Mucosa of gallbladder (tissue), 1 donor: ENCODE results near the gene GPR162. TPM values are rescaled to one million over a fixed set of nuclear protein-coding genes. Genes with fewer than 3 reads are reported as not detected.

Source experiments
- DNase-seq: peaks from one replicate; pipeline ENCODE4 v3.0.0-alpha.2; 2020; ENCODE audit warnings: low spot score
- total RNA-seq: library from RNA; stranded (reverse); gene quantifications from one replicate; pipeline ENCODE4 v1.2.1, GENCODE V29; 2021
- donor health status: DM: no; HTN: no; CAD: no.

Gene GPR162, protein sequence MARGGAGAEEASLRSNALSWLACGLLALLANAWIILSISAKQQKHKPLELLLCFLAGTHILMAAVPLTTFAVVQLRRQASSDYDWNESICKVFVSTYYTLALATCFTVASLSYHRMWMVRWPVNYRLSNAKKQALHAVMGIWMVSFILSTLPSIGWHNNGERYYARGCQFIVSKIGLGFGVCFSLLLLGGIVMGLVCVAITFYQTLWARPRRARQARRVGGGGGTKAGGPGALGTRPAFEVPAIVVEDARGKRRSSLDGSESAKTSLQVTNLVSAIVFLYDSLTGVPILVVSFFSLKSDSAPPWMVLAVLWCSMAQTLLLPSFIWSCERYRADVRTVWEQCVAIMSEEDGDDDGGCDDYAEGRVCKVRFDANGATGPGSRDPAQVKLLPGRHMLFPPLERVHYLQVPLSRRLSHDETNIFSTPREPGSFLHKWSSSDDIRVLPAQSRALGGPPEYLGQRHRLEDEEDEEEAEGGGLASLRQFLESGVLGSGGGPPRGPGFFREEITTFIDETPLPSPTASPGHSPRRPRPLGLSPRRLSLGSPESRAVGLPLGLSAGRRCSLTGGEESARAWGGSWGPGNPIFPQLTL
- total RNA-seq = 12.3 TPM

DNA sequence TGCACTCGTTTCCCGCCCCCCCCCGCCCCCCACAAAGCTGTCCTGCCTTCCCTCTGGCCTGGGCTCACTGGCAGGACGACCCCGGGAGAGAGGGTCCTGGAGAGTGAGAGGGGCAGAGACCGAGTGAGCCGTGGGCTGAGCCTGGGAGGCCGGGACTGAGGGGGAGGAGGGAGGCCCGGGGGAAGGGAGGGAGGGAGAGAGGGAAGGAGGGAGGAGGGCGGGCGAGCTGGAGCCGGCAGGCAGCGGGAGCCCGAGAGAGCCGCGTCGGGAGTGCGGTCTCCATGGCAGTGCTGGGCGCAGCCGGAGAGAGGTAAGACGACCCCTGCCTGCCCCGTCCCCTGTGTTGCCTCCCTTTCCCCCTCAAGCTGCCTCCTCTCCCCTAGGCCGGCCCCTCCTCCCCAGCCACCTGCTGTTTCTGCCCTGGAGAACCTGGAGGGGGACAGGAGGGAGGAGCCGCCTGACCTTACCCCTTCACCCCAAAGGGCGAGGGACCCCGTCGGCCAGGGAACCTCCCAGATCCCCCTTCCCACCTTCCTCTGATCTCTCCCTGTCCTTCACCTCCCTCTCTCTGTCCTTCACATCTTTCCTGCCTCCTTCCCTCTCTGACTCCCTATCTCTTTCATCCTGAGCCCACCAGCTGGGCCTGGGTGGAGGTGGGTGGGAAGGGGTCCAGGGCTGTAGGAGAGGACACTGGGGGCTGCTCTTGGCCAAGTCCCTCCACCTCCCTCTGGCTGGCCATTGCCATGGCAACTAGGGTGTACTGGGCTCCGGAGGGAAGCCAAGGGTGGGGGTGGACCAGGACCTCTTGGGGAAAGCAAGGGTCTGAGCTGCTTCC lies at the start of gene GPR162:
TSS of gene GPR162 (plus strand) at position 231 of the 835 bp plus-strand sequence. CDS start 2,078 bp downstream, outside the sequence.
- no peak for DNase-seq

- DNase-seq = no peak
Measured at GRCh38 chr12:6772331-6772695, 49.3 kb upstream of the GPR162 start, which contains the start of gene LAG3. LAG3 (plus strand) TSS chr12:6772520; CDS start chr12:6772853, 333 bp downstream.

GRCh38 chr12:6772726-6773589 lies 48.7 kb upstream of the GPR162 start:
- no peak for DNase-seq

GRCh38 chr12:6773590-6774351 lies 47.9 kb upstream of the GPR162 start:
- DNase-seq = no peak

- DNase-seq = no peak
Measured at GRCh38 chr12:6774499-6775062, 47.0 kb upstream of the GPR162 start.

- no peak for DNase-seq
Measured at GRCh38 chr12:6775185-6776174, 46.1 kb upstream of the GPR162 start.

DNA sequence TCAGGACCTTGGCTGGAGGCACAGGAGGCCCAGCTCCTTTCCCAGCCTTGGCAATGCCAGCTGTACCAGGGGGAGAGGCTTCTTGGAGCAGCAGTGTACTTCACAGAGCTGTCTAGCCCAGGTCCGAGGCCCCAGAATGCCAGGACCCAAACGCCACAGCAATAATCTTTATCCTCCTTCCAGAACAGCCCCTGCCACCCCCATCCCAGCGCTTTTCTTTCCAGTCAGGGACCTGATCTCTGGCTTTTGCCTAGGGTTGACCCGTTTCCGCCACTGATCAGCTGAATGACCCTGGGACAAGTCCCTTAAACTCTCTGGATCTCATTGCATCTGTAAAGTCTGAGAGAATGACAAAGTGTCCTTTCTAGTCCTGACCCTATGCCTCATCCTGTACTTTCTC lies 44.2 kb upstream of the GPR162 start:
- no peak for DNase-seq

DNA sequence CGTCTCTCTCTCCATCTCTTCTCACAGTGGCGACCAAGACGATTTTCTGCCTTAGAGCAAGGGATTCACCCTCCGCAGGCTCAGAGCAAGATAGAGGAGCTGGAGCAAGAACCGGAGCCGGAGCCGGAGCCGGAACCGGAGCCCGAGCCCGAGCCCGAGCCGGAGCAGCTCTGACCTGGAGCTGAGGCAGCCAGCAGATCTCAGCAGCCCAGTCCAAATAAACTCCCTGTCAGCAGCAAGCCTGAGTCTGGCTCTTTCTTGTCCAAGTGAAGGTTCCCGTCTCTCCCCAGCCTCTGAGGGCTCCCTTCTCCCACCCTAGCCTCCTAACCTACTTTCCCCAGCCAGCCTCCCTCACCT lies 43.4 kb upstream of the GPR162 start:
- DNase-seq = peak; percentile 30

DNA sequence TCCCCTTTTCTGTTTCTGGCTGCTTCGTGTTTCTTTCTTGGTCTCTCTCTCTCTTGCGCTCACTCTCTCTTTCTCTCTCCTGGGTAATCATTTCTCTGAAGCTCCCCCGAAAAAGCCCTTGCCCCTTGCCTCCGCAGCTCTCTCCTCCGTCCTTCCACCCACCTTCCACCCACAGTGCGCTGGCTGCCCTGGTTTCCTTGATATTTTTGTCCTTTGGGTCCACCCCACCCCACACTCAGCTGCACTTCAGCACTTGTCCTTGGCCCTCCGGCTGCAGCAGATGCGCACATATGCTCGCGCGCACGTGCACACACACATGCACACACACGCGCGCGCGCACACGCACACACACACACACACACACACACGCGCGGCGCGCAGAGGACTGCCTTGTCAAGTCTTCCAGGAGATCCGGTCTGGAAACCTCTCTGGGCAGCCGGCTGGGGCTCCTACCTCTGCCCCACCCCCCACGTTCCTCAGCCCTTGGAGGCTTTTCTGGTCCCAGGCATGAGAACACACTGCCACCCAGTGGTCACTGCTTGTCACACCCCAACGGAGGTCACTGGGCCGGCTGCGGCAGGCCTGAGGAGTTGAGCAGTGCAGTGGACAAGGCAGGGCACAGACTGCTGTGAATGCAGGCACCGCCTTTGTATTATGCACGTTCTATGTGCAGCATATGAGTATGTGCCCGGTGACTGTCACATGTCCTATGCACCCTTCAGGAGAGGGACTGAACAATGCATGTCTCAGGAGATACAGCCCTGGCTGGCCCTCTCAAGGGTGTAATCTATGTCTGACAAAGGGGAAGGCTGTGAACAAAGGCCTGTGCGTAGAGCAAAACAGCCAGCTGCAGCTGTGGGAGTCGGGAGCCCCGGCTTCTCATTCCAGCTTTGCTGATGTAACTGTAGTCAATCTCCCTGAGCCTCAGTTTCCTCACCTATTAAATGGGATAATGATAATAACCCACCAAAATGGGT lies 42.8 kb upstream of the GPR162 start:
- peak; percentile 96 for DNase-seq

GRCh38 chr12:6779708-6780432 lies 41.8 kb upstream of the GPR162 start:
- DNase-seq = peak; percentile 43

GRCh38 chr12:6780573-6780972 lies 41.0 kb upstream of the GPR162 start:
- DNase-seq = no peak

GRCh38 chr12:6782119-6782518 lies 39.5 kb upstream of the GPR162 start:
- no peak for DNase-seq

GRCh38 chr12:6782850-6783566 lies 38.6 kb upstream of the GPR162 start:
- no peak for DNase-seq

- no peak for DNase-seq
Measured at GRCh38 chr12:6783828-6784227, 37.8 kb upstream of the GPR162 start.

- no peak for DNase-seq
Measured at GRCh38 chr12:6784296-6784695, 37.3 kb upstream of the GPR162 start.

- DNase-seq = no peak
Measured at GRCh38 chr12:6784761-6785160, 36.9 kb upstream of the GPR162 start.
